Measurements from ENCODE around the gene UBA7.
"Not testable (repeated sequence)": the region's sequence is repeated elsewhere in the genome, so short reads cannot be mapped to it uniquely, and the experiment has no call there.

UBA7 gene

GRCh38 chr3:49826016-49826415 lies 12.3 kb upstream of the UBA7 start:
- no peak overlapping the region for H3K4me3 ChIP-seq (replicated peaks; ENCODE audit: low read depth, low read length)
- TF ChIP-seq CTCF (IDR thresholded peaks at IDR 0.05; ENCODE audit: low read depth, low read length, missing control alignments), result no peak
- DNase-seq (ENCODE audit: extremely low read depth, low read depth), result no peak

GRCh38 chr3:49823131-49823530 lies 9.4 kb upstream of the UBA7 start:
- H3K4me3 ChIP-seq (replicated peaks; ENCODE audit: low read depth, low read length); DNase-seq (ENCODE audit: extremely low read depth, low read depth): not testable (repeated sequence)

- TF ChIP-seq CTCF (IDR thresholded peaks at IDR 0.05; ENCODE audit: low read depth, low read length, missing control alignments), result no peak
- DNase-seq (ENCODE audit: extremely low read depth, low read depth), result no peak
- peak overlapping the region; percentile 34 for H3K4me3 ChIP-seq (replicated peaks; ENCODE audit: low read depth, low read length)
These were observed 747 bp downstream of the UBA7 start for GRCh38 chr3:49812916-49813496.

- TF ChIP-seq CTCF (IDR thresholded peaks at IDR 0.05; ENCODE audit: low read depth, low read length, missing control alignments), result no peak
- H3K4me3 ChIP-seq (replicated peaks; ENCODE audit: low read depth, low read length), result no peak overlapping the region
- no peak for DNase-seq (ENCODE audit: extremely low read depth, low read depth)
These were observed 6.2 kb downstream of the UBA7 start for GRCh38 chr3:49807431-49808114.

- DNase-seq (ENCODE audit: extremely low read depth, low read depth), result no peak
- no peak for TF ChIP-seq CTCF (IDR thresholded peaks at IDR 0.05; ENCODE audit: low read depth, low read length, missing control alignments)
- H3K4me3 ChIP-seq (replicated peaks; ENCODE audit: low read depth, low read length), result no peak overlapping the region
These were observed 6.9 kb downstream of the UBA7 start for GRCh38 chr3:49806850-49807249.

GRCh38 chr3:49805897-49806701 lies 7.7 kb downstream of the UBA7 start:
- DNase-seq (ENCODE audit: extremely low read depth, low read depth), result no peak
- H3K4me3 ChIP-seq (replicated peaks; ENCODE audit: low read depth, low read length), result no peak overlapping the region
- TF ChIP-seq CTCF (IDR thresholded peaks at IDR 0.05; ENCODE audit: low read depth, low read length, missing control alignments), result no peak

GRCh38 chr3:49805367-49805782 lies 8.4 kb downstream of the UBA7 start:
- TF ChIP-seq CTCF (IDR thresholded peaks at IDR 0.05; ENCODE audit: low read depth, low read length, missing control alignments), result no peak
- peak; percentile 64 for DNase-seq (ENCODE audit: extremely low read depth, low read depth)
- no peak overlapping the region for H3K4me3 ChIP-seq (replicated peaks; ENCODE audit: low read depth, low read length)

Data from HFF-Myc (cell line).